GM23338 (cell line): ENCODE results near the gene TMEM127. TPM values are rescaled to one million over a fixed set of nuclear protein-coding genes. Genes with fewer than 3 reads are reported as not detected.
A peak's percentile ranks its signal among the peaks of the same experiment; 100 is the strongest.

Source experiments
- ATAC-seq: fragments of 200-7000 bp; cut with Tn5 transposase; 3 replicates; pipeline ENCODE4 v1.9.1; 2020
- DNase-seq: peaks from one replicate; pipeline ENCODE4 v3.0.0-alpha.2; 2015; ENCODE audit warnings: low spot score
- H2AFZ ChIP-seq: fragments of 200-600 bp; sonication (generic); 2 replicates; pipeline ENCODE4 v1.8.0; 2016; ENCODE audit warnings: antibody characterized with exemption, mild to moderate bottlenecking, moderate library complexity
- H3F3A ChIP-seq: fragments of 200-600 bp; sonication (generic); replicated peaks from 2 replicates; pipeline ENCODE4 v1.8.0; 2017; ENCODE audit warnings: antibody characterized with exemption, mixed run types, low read depth
- H3K27ac ChIP-seq: fragments of 200-600 bp; sonication (generic); 2 replicates; pipeline ENCODE4 v1.6.1; 2016; ENCODE audit warnings: low read depth
- H3K27me3 ChIP-seq: fragments of 200-600 bp; sonication (generic); 2 replicates; pipeline ENCODE4 v1.8.0; 2016; ENCODE audit warnings: mild to moderate bottlenecking, mixed run types, moderate library complexity; ENCODE audit not compliant: insufficient read depth
- H3K36me3 ChIP-seq: fragments of 200-600 bp; sonication (generic); 2 replicates; pipeline ENCODE4 v1.8.0; 2016; ENCODE audit warnings: mild to moderate bottlenecking; ENCODE audit not compliant: insufficient read depth
- H3K4me1 ChIP-seq: fragments of 200-600 bp; sonication (generic); 2 replicates; pipeline ENCODE4 v1.8.0; 2016; ENCODE audit warnings: mild to moderate bottlenecking, moderate library complexity; ENCODE audit not compliant: insufficient read depth
- H3K4me2 ChIP-seq: fragments of 200-600 bp; sonication (generic); 2 replicates; pipeline ENCODE4 v1.7.1; 2017; ENCODE audit warnings: mixed run types
- H3K4me3 ChIP-seq: fragments of 200-600 bp; sonication (generic); 2 replicates; pipeline ENCODE4 v1.6.1; 2016; ENCODE audit warnings: mixed run types
- H3K79me2 ChIP-seq: fragments of 200-600 bp; sonication (generic); replicated peaks from 2 replicates; pipeline ENCODE4 v1.8.0; 2017; ENCODE audit warnings: mild to moderate bottlenecking; ENCODE audit not compliant: insufficient read depth
- H3K9me2 ChIP-seq: fragments of 200-600 bp; sonication (generic); 2 replicates; pipeline ENCODE4 v1.8.0; 2017; ENCODE audit not compliant: insufficient read depth
- H4K20me1 ChIP-seq: fragments of 200-600 bp; sonication (generic); replicated peaks from 2 replicates; pipeline ENCODE4 v1.8.0; 2017; ENCODE audit warnings: mild to moderate bottlenecking; ENCODE audit not compliant: insufficient read depth
- H3K27ac Mint-ChIP-seq: 2 replicates; pipeline ENCODE4 v1.8.0; 2020; ENCODE audit warnings: inconsistent platforms, mild to moderate bottlenecking, moderate library complexity, mixed read lengths
- H3K27me3 Mint-ChIP-seq: 3 replicates; pipeline ENCODE4 v1.8.0; 2022; ENCODE audit warnings: low read depth, mild to moderate bottlenecking, moderate library complexity, mixed read lengths, inconsistent platforms; ENCODE audit not compliant: insufficient read depth, poor library complexity
- H3K36me3 Mint-ChIP-seq: 3 replicates; pipeline ENCODE4 v1.8.0; 2021; ENCODE audit warnings: low read depth, mild to moderate bottlenecking, inconsistent platforms, moderate library complexity, mixed read lengths
- H3K4me1 Mint-ChIP-seq: 3 replicates; pipeline ENCODE4 v1.8.0; 2020; ENCODE audit warnings: mild to moderate bottlenecking, inconsistent platforms, mixed read lengths
- H3K4me3 Mint-ChIP-seq: 3 replicates; pipeline ENCODE4 v1.8.0; 2021; ENCODE audit warnings: moderate library complexity, mild to moderate bottlenecking, inconsistent platforms, mixed read lengths
- H3K9me3 Mint-ChIP-seq: 3 replicates; pipeline ENCODE4 v1.8.0; 2020; ENCODE audit warnings: moderate library complexity, mild to moderate bottlenecking, inconsistent platforms, mixed read lengths
- CREB1 ChIP-seq: fragments of 250-450 bp; sonication (Bioruptor Pico); IDR thresholded peaks from 2 replicates; pipeline ENCODE4 v1.5.0; 2020; ENCODE audit warnings: low read depth, mild to moderate bottlenecking, moderate library complexity
- CTCF ChIP-seq, 2 experiments: fragments of 200-600 bp in 1 of 2; sonication (generic) in 1 of 2; conservative IDR thresholded peaks; 2 replicates each; pipeline versions ENCODE4 v1.5.1 to v1.6.1; 2016 to 2017; ENCODE audit warnings: antibody characterized with exemption in 2 of 2, low read depth in 2 of 2, mild to moderate bottlenecking in 2 of 2, moderate library complexity in 1 of 2
- ETS1 ChIP-seq: IDR thresholded peaks from 2 replicates; pipeline ENCODE4 v1.6.1; 2016; ENCODE audit warnings: antibody characterized with exemption
- EZH2 ChIP-seq: fragments of 200-600 bp; sonication (generic); IDR thresholded peaks from one replicate; pipeline ENCODE4 v1.8.0; 2017; ENCODE audit warnings: antibody characterized with exemption, mild to moderate bottlenecking, low read depth; ENCODE audit not compliant: unreplicated experiment
- EZH2phosphoT487 ChIP-seq: fragments of 200-600 bp; sonication (generic); IDR thresholded peaks from one replicate; pipeline ENCODE4 v1.8.1; 2018; ENCODE audit warnings: antibody characterized with exemption; ENCODE audit not compliant: unreplicated experiment
- JUNB ChIP-seq: IDR thresholded peaks from one replicate; pipeline ENCODE4 v1.6.1; 2016; ENCODE audit warnings: antibody characterized with exemption; ENCODE audit not compliant: unreplicated experiment
- NANOG ChIP-seq: IDR thresholded peaks from 2 replicates; pipeline ENCODE4 v1.6.1; 2016; ENCODE audit warnings: antibody characterized with exemption, borderline replicate concordance
- REST ChIP-seq: IDR thresholded peaks from one replicate; pipeline ENCODE4 v1.6.1; 2018; ENCODE audit warnings: antibody characterized with exemption; ENCODE audit not compliant: unreplicated experiment
- STAT1 ChIP-seq: IDR thresholded peaks from one replicate; pipeline ENCODE4 v1.6.1; 2016; ENCODE audit warnings: antibody characterized with exemption; ENCODE audit not compliant: unreplicated experiment
- ZNF114 ChIP-seq: fragments of 250-450 bp; sonication (Bioruptor Pico); IDR thresholded peaks from 2 replicates; pipeline ENCODE4 v1.5.0; 2020; ENCODE audit warnings: mild to moderate bottlenecking, moderate library complexity
- polyA plus RNA-seq: library from polyadenylated mRNA; unstranded; fragments of >200 nt; fragmentation: Nextera tagmentation; extraction: Ambion mirVana; gene quantifications from 2 replicates; pipeline ENCODE4 v1.2.1, GENCODE V29; 2016
- total RNA-seq: library from RNA; depleted of rRNA; stranded (reverse); fragments of >200 nt; shearing (Covaris generic); gene quantifications from 2 replicates; pipeline ENCODE4 v1.2.3, GENCODE V29; 2014

The TMEM127 gene
- total and polyA plus RNA-seq, 2 experiments from 2014 or later: 4.9 to 19.9 TPM

- Histone ChIP-seq H3K4me3 (no peak overlapping the region), H3F3A (no peaks in the 10 kb centered on the region), H3K79me2 (no peaks in the 10 kb centered on the region), H3K9me2 (peaks cover 4% of the 10 kb centered on the region; the same call in 1 of the 2 replicates), H3K27ac (no peak overlapping the region), H3K36me3 (no peaks in the 10 kb centered on the region), H3K4me1 (no peaks in the 10 kb centered on the region), H3K27me3 (no peaks in the 10 kb centered on the region), H3K4me2 (no peak overlapping the region), H2AFZ (no peak overlapping the region), H4K20me1 (no peaks in the 10 kb centered on the region)
- DNase-seq: no peak
- Mint-ChIP-seq H3K4me1 (peaks cover 4% of the 10 kb centered on the region; the same call in 2 of the 3 replicates), H3K36me3 (no peaks in the 10 kb centered on the region), H3K9me3 (no peaks in the 10 kb centered on the region), H3K4me3 (no peak overlapping the region), H3K27ac (no peak overlapping the region), H3K27me3 (peaks cover under 1% of the 10 kb centered on the region)
- TF ChIP-seq EZH2 (no peak), CTCF (conservative IDR thresholded peaks at IDR 0.05; ENCODE audit: low read depth in 2 of 2) (0 out of 4 replicates have a peak, but pooled peaks of 1 of the 2 experiments have one; percentile 3)
- ATAC-seq: no peak
Observed at GRCh38 chr2:96233880-96234316, 31.9 kb downstream of the TMEM127 start.

GRCh38 chr2:96233436-96233835 lies 32.4 kb downstream of the TMEM127 start:
- Histone ChIP-seq H2AFZ (no peak overlapping the region), H4K20me1 (no peaks in the 10 kb centered on the region), H3K4me2 (no peak overlapping the region), H3K4me3 (no peak overlapping the region), H3K27ac (no peak overlapping the region), H3K27me3 (no peaks in the 10 kb centered on the region), H3K4me1 (no peaks in the 10 kb centered on the region), H3K9me2 (peaks cover 4% of the 10 kb centered on the region; the same call in 1 of the 2 replicates), H3F3A (no peaks in the 10 kb centered on the region), H3K79me2 (no peaks in the 10 kb centered on the region), H3K36me3 (no peaks in the 10 kb centered on the region)
- H3K36me3 Mint-ChIP-seq: no peaks in the 10 kb centered on the region
- no peaks in the 10 kb centered on the region for H3K9me3 Mint-ChIP-seq
- no peak overlapping the region for H3K4me3 Mint-ChIP-seq
- H3K27me3 Mint-ChIP-seq: no peaks in the 10 kb centered on the region
- ATAC-seq (no peak), DNase-seq (no peak)
- H3K4me1 Mint-ChIP-seq: peaks cover 4% of the 10 kb centered on the region; the same call in 2 of the 3 replicates
- H3K27ac Mint-ChIP-seq: no peak overlapping the region
- no peak for TF ChIP-seq ZNF114 (CRISPR knock-in tag)
- no peak for TF ChIP-seq NANOG
- no peak for TF ChIP-seq STAT1
- no peak for TF ChIP-seq REST
- TF ChIP-seq ETS1: no peak
- TF ChIP-seq JUNB: no peak
- TF ChIP-seq CREB1 (CRISPR knock-in tag): no peak
- TF ChIP-seq CTCF (conservative IDR thresholded peaks at IDR 0.05; ENCODE audit: low read depth in 2 of 2): no peak
- TF ChIP-seq EZH2phosphoT487: no peak
